HG03457 (cell line): ENCODE data around the gene PHYHIPL.

ENCODE experiments used
- ATAC-seq: cut with Tn5 transposase; IDR thresholded peaks from one replicate; pipeline ENCODE4 v1.9.1; 2021; ENCODE audit warnings: moderate number of reproducible peaks; ENCODE audit not compliant: unreplicated experiment

PHYHIPL gene

DNA sequence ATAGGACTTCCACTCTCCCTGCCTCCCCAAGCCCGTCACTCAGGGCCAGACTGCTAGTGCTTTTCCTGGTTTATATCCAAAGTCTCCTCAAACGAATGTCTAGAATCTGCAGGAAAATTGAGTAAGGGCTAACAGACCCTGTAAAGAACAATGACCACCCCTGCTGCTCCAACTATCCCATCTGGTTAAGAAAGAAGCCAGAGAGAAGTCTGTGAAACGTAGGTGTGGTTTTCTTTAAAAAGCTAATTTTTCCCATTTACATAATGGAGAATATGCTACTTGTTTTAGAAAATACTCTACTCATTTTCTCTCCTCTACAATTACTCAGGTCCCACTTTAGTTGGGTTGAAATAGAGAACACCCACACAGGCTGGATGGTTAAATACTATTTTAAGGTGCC is 113.4 kb downstream of the PHYHIPL start:
- ATAC-seq: no peak

DNA sequence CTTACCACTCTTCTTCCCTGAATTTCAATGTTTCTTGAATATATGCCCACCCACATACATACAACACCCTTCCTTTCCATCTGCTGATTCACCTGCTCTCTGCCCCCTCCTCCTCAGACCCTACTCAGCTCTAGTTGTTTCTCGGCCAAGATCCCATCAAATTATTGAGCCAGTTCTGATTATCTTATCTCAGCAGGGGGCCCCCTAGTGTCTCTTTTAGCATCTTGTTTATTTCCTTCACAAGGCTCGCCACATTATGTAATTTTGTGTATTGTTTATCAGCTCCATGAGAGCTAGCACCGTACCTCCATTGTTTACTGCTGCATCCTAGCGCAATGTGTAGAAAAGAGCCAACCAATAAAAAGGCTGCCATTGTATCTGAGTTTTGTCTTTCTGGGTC is 114.0 kb downstream of the PHYHIPL start:
- no peak for ATAC-seq
